ENCODE measurements around the gene CPEB4. TPM values are rescaled to one million over a fixed set of nuclear protein-coding genes. Genes with fewer than 3 reads are reported as not detected.

The CPEB4 gene
- total and polyA plus RNA-seq, 8 donors, result 3.5 to 115 (median 31.7) TPM

GRCh38 chr5:173862047-173862477, 26.1 kb upstream of the CPEB4 start:
- peak overlapping the region; percentile 9 to 83 (median 66) for H3K27ac ChIP-seq
- H3K36me3 ChIP-seq, result no peaks in the 10 kb centered on the region
- WGBS, 5 donors, result 47 to 75% (median 72%) methylated on average over 4 of the region's 4 CpGs
- TF ChIP-seq CTCF (IDR thresholded peaks at IDR 0.05) (no peak), POLR2AphosphoS5 (IDR thresholded peaks at IDR 0.05) (peak in 2 of 3 donors; percentile 16 to 49), EP300 (IDR thresholded peaks at IDR 0.05) (no peak), POLR2A (IDR thresholded peaks at IDR 0.05) (no peak)
- no peaks in the 10 kb centered on the region for H3K27me3 ChIP-seq
- intact Hi-C loops (cut with DNase I; ENCODE audit: low total_unique reads), result no loop called here
- H3K9me3 ChIP-seq, result no peaks in the 10 kb centered on the region
- no peak overlapping the region for H3K4me3 ChIP-seq
- H3K4me1 ChIP-seq, result peaks cover 37 to 91% (median 49%) of the 10 kb centered on the region in 4 donors
- no peak for DNase-seq

DNA sequence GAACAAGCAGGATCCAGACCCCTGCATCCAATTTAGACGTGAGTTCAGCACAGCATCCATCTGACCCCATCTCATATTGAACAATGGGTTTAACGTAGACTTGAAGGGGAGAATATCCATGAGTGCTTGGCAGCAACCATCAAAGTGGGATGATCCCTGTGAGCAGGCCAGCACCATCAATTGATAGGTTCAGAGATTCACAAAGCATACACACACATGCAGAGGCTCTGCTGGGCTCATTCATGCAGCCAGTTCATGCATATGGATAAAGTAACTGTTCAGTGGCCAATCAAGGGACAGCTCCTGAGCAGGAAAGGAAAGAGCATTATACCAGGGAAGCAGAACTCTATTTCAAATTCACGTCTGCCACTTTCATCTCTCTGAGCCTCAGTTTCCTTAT, 24.8 kb upstream of the CPEB4 start:
- Histone ChIP-seq H3K4me1 (peaks cover 38 to 92% (median 51%) of the 10 kb centered on the region in 4 donors), H3K27me3 (no peaks in the 10 kb centered on the region), H3K27ac (peak overlapping the region in 3 of 5 donors; percentile 69 to 85 (median 78)), H3K9me3 (no peaks in the 10 kb centered on the region), H3K36me3 (no peaks in the 10 kb centered on the region), H3K4me3 (no peak overlapping the region)
- intact Hi-C loops (cut with DNase I; ENCODE audit: low total_unique reads), result no loop called here
- TF ChIP-seq POLR2A (IDR thresholded peaks at IDR 0.05), result no peak
- TF ChIP-seq CTCF (IDR thresholded peaks at IDR 0.05), result no peak
- TF ChIP-seq POLR2AphosphoS5 (IDR thresholded peaks at IDR 0.05), result no peak
- no peak for TF ChIP-seq EP300 (IDR thresholded peaks at IDR 0.05)
- 70 to 82% (median 80%) methylated on average over 3 of the region's 3 CpGs for WGBS, 5 donors
- DNase-seq, result no peak

DNA sequence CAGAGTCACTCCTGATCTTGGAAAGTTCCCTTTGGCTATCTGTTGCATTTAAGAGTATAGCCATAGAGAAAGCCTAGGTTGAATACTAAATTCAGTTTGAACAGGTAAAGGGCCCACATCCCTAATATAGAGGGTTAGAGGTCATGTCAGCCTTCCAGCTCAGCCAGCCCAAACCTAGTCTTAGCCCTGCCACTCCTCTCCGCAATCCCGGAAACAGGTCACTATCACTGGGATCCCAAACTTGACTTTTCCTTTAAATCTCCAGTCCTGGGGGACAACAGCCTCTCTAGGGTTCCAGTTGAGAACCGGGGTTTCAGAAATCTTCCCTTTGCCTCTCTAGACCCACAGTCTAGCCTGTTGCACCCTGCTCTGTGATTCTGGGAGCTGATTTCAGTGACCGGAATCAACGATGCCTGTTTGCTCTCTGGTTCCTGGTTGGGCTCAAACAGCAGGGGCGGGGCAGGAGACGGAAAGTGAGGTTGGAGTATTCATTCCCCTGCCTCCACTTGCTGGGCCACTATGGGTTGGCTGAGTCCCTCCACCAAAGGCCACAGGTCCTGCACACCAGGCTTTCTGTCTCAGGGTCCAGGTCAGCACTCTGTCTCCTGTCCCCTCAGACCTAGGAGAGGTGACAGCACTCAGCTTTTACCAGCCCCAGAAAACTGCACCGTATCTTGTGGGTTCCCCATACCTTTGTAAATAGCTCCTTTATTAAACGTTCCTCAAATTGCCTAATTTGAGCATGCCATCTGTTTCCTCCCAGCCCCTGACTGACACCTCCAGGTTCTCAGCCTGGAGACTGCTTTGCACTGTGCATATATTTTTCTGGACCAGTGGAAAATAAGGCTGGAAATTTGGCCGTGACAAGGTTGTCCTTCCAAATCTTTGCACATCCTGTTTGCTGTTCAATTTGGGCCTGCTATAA, 23.8 kb upstream of the CPEB4 start:
- peak overlapping the region; percentile 33 to 85 (median 78) for H3K27ac ChIP-seq
- 25 to 49% (median 39%) methylated on average over 9 to 10 of the region's 10 CpGs for WGBS, 5 donors
- peak; percentile 72 to 77 for DNase-seq

More for the DNA sequence above, 23.8 kb upstream of the CPEB4 start:
- TF ChIP-seq CTCF (IDR thresholded peaks at IDR 0.05), result no peak
- TF ChIP-seq POLR2A (IDR thresholded peaks at IDR 0.05), result no peak
- TF ChIP-seq POLR2AphosphoS5 (IDR thresholded peaks at IDR 0.05), result peak in 2 of 3 donors; percentile 32 to 66
- no peak for TF ChIP-seq EP300 (IDR thresholded peaks at IDR 0.05)
- peaks cover 37 to 88% (median 52%) of the 10 kb centered on the region in 4 donors for H3K4me1 ChIP-seq
- no peak overlapping the region for H3K4me3 ChIP-seq
- no peaks in the 10 kb centered on the region for H3K36me3 ChIP-seq
- no peaks in the 10 kb centered on the region for H3K27me3 ChIP-seq
- intact Hi-C loops (cut with DNase I; ENCODE audit: low total_unique reads), result no loop called here
- H3K9me3 ChIP-seq, result no peaks in the 10 kb centered on the region
